ENCODE data around the gene ANKRD34A. TPM values are rescaled to one million over a fixed set of nuclear protein-coding genes. Genes with fewer than 3 reads are reported as not detected.
A peak's percentile ranks its signal among the peaks of the same experiment; 100 is the strongest.

Gene ANKRD34A
- total and polyA plus RNA-seq, 10 donors, result 0.57 to 3.1 (median 1.1) TPM

DNA sequence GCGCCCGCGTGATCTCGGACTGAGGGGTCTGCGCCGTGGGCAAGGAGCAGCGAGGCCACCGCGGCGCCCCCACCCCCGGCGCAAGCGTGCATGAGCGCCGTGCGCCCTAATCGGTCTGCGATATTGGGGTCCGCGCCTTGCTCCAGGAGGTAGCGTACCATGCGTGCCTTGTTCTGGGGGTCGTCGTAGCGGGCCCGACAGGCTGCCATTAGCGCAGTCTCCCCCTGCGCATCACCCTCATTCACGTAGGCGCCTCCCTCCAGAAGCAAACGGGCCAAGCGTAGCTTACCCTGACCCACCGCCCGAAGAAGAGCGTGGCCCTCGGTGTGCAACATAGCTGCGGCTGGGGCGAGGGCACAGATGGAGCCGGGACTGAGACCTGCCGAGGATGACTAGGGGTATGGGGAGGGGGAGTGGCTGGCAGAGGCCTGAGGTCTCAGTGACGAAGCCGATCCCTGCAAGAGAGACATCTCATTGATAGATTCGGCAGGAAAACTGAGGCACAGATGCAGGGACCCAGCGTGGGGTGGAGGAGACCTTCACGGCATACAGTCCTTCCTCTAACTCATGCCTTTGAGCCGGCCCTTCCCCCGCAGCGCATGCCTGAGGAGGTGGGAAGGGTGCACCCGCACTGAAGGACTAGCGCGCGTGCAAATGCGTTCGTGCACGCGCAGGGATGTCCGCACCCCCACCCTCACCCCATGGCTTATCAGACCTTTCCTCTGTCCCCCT lies 2.8 kb downstream of the ANKRD34A start:
- Histone ChIP-seq H3K36me3 (no peaks in the 10 kb centered on the region), H3K4me3 (peak overlapping the region; percentile 44 to 80 (median 58)), H3K4me1 (peaks cover 40 to 94% (median 80%) of the 10 kb centered on the region in 6 donors), H3K27ac (peak overlapping the region; percentile 85 to 98 (median 90)), H3K27me3 (replicated peaks in 1 of 7) (peaks cover 0 to 14% (median 0%) of the 10 kb centered on the region in 7 donors), H3K9me3 (peaks cover 0 to 2% (median 0%) of the 10 kb centered on the region in 8 donors)
- peak; percentile 41 to 67 (median 47) for TF ChIP-seq POLR2AphosphoS5 (IDR thresholded peaks at IDR 0.05)
- TF ChIP-seq, protein P1, sequence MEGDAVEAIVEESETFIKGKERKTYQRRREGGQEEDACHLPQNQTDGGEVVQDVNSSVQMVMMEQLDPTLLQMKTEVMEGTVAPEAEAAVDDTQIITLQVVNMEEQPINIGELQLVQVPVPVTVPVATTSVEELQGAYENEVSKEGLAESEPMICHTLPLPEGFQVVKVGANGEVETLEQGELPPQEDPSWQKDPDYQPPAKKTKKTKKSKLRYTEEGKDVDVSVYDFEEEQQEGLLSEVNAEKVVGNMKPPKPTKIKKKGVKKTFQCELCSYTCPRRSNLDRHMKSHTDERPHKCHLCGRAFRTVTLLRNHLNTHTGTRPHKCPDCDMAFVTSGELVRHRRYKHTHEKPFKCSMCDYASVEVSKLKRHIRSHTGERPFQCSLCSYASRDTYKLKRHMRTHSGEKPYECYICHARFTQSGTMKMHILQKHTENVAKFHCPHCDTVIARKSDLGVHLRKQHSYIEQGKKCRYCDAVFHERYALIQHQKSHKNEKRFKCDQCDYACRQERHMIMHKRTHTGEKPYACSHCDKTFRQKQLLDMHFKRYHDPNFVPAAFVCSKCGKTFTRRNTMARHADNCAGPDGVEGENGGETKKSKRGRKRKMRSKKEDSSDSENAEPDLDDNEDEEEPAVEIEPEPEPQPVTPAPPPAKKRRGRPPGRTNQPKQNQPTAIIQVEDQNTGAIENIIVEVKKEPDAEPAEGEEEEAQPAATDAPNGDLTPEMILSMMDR (IDR thresholded peaks at IDR 0.05 in 8 of 11, conservative IDR thresholded peaks at IDR 0.05 in 3 of 11), result no peak
- 0 to 1% (median 1%) methylated on average over 48 to 57 of the region's 57 CpGs for WGBS, 5 donors
- DNase-seq, result peak; percentile 90
- intact Hi-C loops (cut with DNase I; ENCODE audit: low total_unique reads), result no loop called here

DNA sequence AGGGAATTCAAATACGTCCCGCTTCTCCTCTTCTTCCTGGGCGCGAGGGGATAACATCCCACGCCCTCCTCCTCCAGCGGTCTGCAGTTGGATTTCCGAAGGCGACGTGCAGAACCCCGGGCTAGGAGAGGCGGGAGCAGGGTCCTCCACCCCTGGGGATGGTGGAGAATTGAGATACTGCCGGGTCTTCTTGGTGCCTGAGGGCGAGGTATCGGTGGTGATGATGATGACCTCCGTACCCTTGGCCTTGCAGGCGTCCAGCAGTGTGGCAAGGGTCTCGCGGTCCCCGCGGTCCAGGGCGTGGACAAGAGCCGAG lies 3.3 kb downstream of the ANKRD34A start:
- no peak for DNase-seq
- Histone ChIP-seq H3K4me1 (peaks cover 45 to 94% (median 82%) of the 10 kb centered on the region in 6 donors), H3K27ac (peak overlapping the region; percentile 85 to 98 (median 90)), H3K36me3 (no peaks in the 10 kb centered on the region), H3K27me3 (replicated peaks in 1 of 7) (peaks cover 0 to 14% (median 0%) of the 10 kb centered on the region in 7 donors), H3K4me3 (peak overlapping the region; percentile 44 to 80 (median 58)), H3K9me3 (no peaks in the 10 kb centered on the region)
- TF ChIP-seq POLR2A (IDR thresholded peaks at IDR 0.05) (no peak), POLR2AphosphoS5 (IDR thresholded peaks at IDR 0.05) (no peak)
- TF ChIP-seq, protein P1 (IDR thresholded peaks at IDR 0.05 in 8 of 11, conservative IDR thresholded peaks at IDR 0.05 in 3 of 11), result no peak
- WGBS, 5 donors, result 0 to 2% (median 1%) methylated on average over 10 to 22 of the region's 22 CpGs
- intact Hi-C loops (cut with DNase I; ENCODE audit: low total_unique reads), result no loop called here

DNA sequence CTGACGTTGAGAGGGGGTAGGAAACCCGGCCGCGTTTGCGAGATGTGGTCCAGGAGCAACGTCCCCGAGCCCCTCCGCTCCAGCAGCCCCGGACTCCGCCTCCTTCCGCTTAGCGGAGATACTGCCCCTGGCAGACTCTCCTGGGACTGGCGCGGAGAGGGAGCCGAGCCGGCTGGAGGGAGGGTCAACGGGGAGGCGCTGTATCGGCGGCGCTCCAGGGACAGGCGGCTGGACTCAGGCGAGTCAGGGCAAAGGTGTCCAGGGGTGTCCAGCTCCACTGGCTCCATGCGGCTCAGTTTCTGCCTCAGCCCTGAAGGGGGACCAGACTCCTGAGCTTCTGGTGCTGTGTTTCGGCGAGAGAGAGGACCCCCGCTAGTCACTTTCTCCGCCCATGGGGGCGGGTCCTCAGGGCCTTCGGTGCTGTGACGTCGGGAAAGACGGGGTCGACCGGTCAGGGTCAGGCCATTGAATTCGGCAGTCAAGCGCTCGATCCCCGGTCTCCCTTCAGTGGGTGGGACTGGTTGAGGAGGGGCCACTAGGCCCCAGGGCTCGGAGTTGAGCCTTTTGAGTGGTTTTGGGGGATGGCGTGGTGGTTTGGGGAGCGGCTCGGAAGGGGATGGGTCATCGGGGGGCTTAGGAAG lies 3.8 kb downstream of the ANKRD34A start:
- peak; percentile 93 for DNase-seq
- Histone ChIP-seq H3K36me3 (no peaks in the 10 kb centered on the region), H3K27me3 (replicated peaks in 1 of 7) (peaks cover 0 to 14% (median 0%) of the 10 kb centered on the region in 7 donors), H3K4me1 (peaks cover 46 to 94% (median 82%) of the 10 kb centered on the region in 6 donors), H3K4me3 (peak overlapping the region; percentile 44 to 80 (median 58)), H3K9me3 (no peaks in the 10 kb centered on the region), H3K27ac (peak overlapping the region; percentile 85 to 98 (median 90))
- WGBS, 5 donors, result 1 to 3% (median 1%) methylated on average over 30 to 44 of the region's 44 CpGs
- peak in 1 of 3 donors; percentile 74 for TF ChIP-seq POLR2A (IDR thresholded peaks at IDR 0.05)
- TF ChIP-seq, protein P1 (IDR thresholded peaks at IDR 0.05 in 8 of 11, conservative IDR thresholded peaks at IDR 0.05 in 3 of 11), result peak in 8 of 11 experiments; percentile 5 to 48 (median 30)
- TF ChIP-seq POLR2AphosphoS5 (IDR thresholded peaks at IDR 0.05), result peak; percentile 87 to 95 (median 90)
- intact Hi-C loops (cut with DNase I; ENCODE audit: low total_unique reads), result no loop called here

DNA sequence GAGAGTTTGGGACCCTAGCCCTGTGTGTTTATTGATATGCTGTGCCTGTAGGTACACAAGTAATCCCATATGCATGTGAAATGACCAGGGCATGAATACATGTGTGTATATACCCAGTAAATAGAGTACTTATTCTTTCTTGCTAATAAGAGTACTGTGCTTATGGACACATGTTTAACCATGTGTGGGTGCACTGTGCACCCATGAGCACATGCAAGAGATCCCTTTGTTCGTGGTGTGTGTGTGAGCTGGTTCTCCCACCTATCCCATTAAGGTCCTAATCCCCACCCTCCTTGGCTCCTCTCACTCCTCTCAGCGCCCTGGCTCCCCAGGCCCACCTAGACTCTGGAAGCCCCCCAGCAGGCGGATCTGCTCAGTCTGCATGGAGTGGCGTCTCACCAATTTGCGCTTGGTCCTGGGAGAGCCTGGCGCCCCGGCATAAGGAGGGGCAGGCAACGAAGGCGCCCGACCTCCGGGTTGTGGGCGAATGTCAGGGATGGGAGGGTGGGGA lies 4.4 kb downstream of the ANKRD34A start:
- Histone ChIP-seq H3K4me1 (peaks cover 47 to 94% (median 82%) of the 10 kb centered on the region in 6 donors), H3K36me3 (no peaks in the 10 kb centered on the region), H3K27me3 (replicated peaks in 1 of 7) (peaks cover 0 to 14% (median 0%) of the 10 kb centered on the region in 7 donors), H3K4me3 (peak overlapping the region; percentile 44 to 80 (median 58)), H3K9me3 (no peaks in the 10 kb centered on the region), H3K27ac (peak overlapping the region; percentile 85 to 98 (median 90))
- intact Hi-C loops (cut with DNase I; ENCODE audit: low total_unique reads), result no loop called here
- no peak for DNase-seq
- WGBS, 5 donors, result 12 to 36% (median 16%) methylated on average over 3 to 12 of the region's 12 CpGs
- TF ChIP-seq, protein P1 (IDR thresholded peaks at IDR 0.05 in 8 of 11, conservative IDR thresholded peaks at IDR 0.05 in 3 of 11), result no peak
- TF ChIP-seq POLR2AphosphoS5 (IDR thresholded peaks at IDR 0.05), result no peak
- TF ChIP-seq POLR2A (IDR thresholded peaks at IDR 0.05), result no peak
